ENCODE results near the gene ACOT8. TPM values are rescaled to one million over a fixed set of nuclear protein-coding genes. Genes with fewer than 3 reads are reported as not detected.

ACOT8 gene
- polyA plus RNA-seq, 1 donor (not counting 4 experiments of a cell fraction or from before 2014, with no cell fraction given): 23.9 TPM

GRCh38 chr20:45813489-45813888 is 43.7 kb downstream of the ACOT8 start:
- H3K79me2 ChIP-seq (ENCODE audit: control insufficient read depth, insufficient read depth, low read length): peaks cover 21% of the 10 kb centered on the region
- H4K20me1 ChIP-seq (ENCODE audit: control insufficient read depth, extremely low read depth, insufficient read depth, low read length): peaks cover 6% of the 10 kb centered on the region
- H2AFZ ChIP-seq (ENCODE audit: control insufficient read depth, low read length): no peak overlapping the region
- H3K36me3 ChIP-seq (ENCODE audit: control insufficient read depth in 2 of 2, extremely low read depth in 1 of 2, insufficient read depth in 2 of 2, low read length in 2 of 2): peaks cover 13 to 20% of the 10 kb centered on the region in 2 experiments
- H3K4me3 ChIP-seq (ENCODE audit: control insufficient read depth in 2 of 3, extremely low read depth in 1 of 3, insufficient read depth in 2 of 3, low read depth in 1 of 3, low read length in 3 of 3): peak overlapping the region; percentile 63 to 86 (median 82)
- H3K9ac ChIP-seq (ENCODE audit: control insufficient read depth, extremely low read depth, insufficient read depth, low read length): peak overlapping the region; percentile 85
- no peaks in the 10 kb centered on the region for H3K9me3 ChIP-seq (ENCODE audit: control insufficient read depth, low read depth, low read length)
- no peaks in the 10 kb centered on the region for H3K27me3 ChIP-seq (ENCODE audit: control insufficient read depth, extremely low read depth, insufficient read depth, low read length)
- H3K4me1 ChIP-seq (ENCODE audit: control insufficient read depth, extremely low read depth, insufficient read depth, low read length): peaks cover 13% of the 10 kb centered on the region
- FAIRE-seq (no peak), DNase-seq (ENCODE audit: low read depth, low spot score) (no peak)
- H3K27ac ChIP-seq (ENCODE audit: control insufficient read depth, insufficient read depth, low read length): peak overlapping the region; percentile 76
- H3K9me1 ChIP-seq (ENCODE audit: control insufficient read depth, extremely low read depth, insufficient read depth, low read length): no peaks in the 10 kb centered on the region
- dilution Hi-C loops (cut with MboI; ENCODE audit: extremely low pct_ligation_motif_present, low sequenced_read_pairs): no loop called here
- peak overlapping the region; percentile 87 for H3K4me2 ChIP-seq (ENCODE audit: control insufficient read depth, extremely low read depth, insufficient read depth, low read depth, low read length)
- TF ChIP-seq CTCF (optimal IDR thresholded peaks at IDR 0.05 in 1 of 3, IDR thresholded peaks at IDR 0.05 in 1 of 3, conservative IDR thresholded peaks at IDR 0.05 in 1 of 3; ENCODE audit: extremely low read depth in 1 of 3, insufficient read depth in 2 of 3, low read length in 3 of 3) (no peak), EZH2 (IDR thresholded peaks at IDR 0.05; ENCODE audit: low read length) (no peak)

GRCh38 chr20:45813006-45813340 is 44.2 kb downstream of the ACOT8 start:
- Histone ChIP-seq H3K4me3 (ENCODE audit: control insufficient read depth in 2 of 3, extremely low read depth in 1 of 3, insufficient read depth in 2 of 3, low read depth in 1 of 3, low read length in 3 of 3) (peak overlapping the region; percentile 63 to 86 (median 82)), H2AFZ (ENCODE audit: control insufficient read depth, low read length) (peak overlapping the region; percentile 81), H3K9me1 (ENCODE audit: control insufficient read depth, extremely low read depth, insufficient read depth, low read length) (no peaks in the 10 kb centered on the region), H4K20me1 (ENCODE audit: control insufficient read depth, extremely low read depth, insufficient read depth, low read length) (peaks cover 6% of the 10 kb centered on the region), H3K27me3 (ENCODE audit: control insufficient read depth, extremely low read depth, insufficient read depth, low read length) (no peaks in the 10 kb centered on the region), H3K4me2 (ENCODE audit: control insufficient read depth, extremely low read depth, insufficient read depth, low read depth, low read length) (peak overlapping the region; percentile 87), H3K27ac (ENCODE audit: control insufficient read depth, insufficient read depth, low read length) (peak overlapping the region; percentile 76), H3K79me2 (ENCODE audit: control insufficient read depth, insufficient read depth, low read length) (peaks cover 21% of the 10 kb centered on the region), H3K9me3 (ENCODE audit: control insufficient read depth, low read depth, low read length) (no peaks in the 10 kb centered on the region), H3K36me3 (ENCODE audit: control insufficient read depth in 2 of 2, extremely low read depth in 1 of 2, insufficient read depth in 2 of 2, low read length in 2 of 2) (peaks cover 13 to 20% of the 10 kb centered on the region in 2 experiments), H3K9ac (ENCODE audit: control insufficient read depth, extremely low read depth, insufficient read depth, low read length) (peak overlapping the region; percentile 85), H3K4me1 (ENCODE audit: control insufficient read depth, extremely low read depth, insufficient read depth, low read length) (peaks cover 13% of the 10 kb centered on the region)
- DNase-seq (ENCODE audit: low read depth, low spot score) (no peak), FAIRE-seq (no peak)
- dilution Hi-C loops (cut with MboI; ENCODE audit: extremely low pct_ligation_motif_present, low sequenced_read_pairs): no loop called here
- no peak for TF ChIP-seq EZH2 (IDR thresholded peaks at IDR 0.05; ENCODE audit: low read length)
- no peak for TF ChIP-seq CTCF (optimal IDR thresholded peaks at IDR 0.05 in 1 of 3, IDR thresholded peaks at IDR 0.05 in 1 of 3, conservative IDR thresholded peaks at IDR 0.05 in 1 of 3; ENCODE audit: extremely low read depth in 1 of 3, insufficient read depth in 2 of 3, low read length in 3 of 3)
